Activated CD4-positive, CD25-positive, alpha-beta regulatory T cell treated with anti-CD3 and anti-CD28 coated beads, Interleukin-2, amount 50 U/mL, for 16 hours (primary cell): Measurements from ENCODE around the gene FTSJ1.
"Not testable (repeated sequence)": the region's sequence is repeated elsewhere in the genome, so short reads cannot be mapped to it uniquely, and the experiment has no call there.

Experiments used
- DNase-seq: peaks from one replicate; pipeline ENCODE4 v3.0.0-alpha.2; 2020; ENCODE audit warnings: low read depth, low spot score

Gene FTSJ1

GRCh38 chrX:48521353-48522243 is 45.6 kb downstream of the FTSJ1 start, which contains the start of gene EBP:
EBP (plus strand) TSS chrX:48521808; CDS start chrX:48523772, 1,964 bp downstream.
- peak; percentile 90 for DNase-seq

GRCh38 chrX:48522291-48522690 is 46.3 kb downstream of the FTSJ1 start:
- DNase-seq: no peak

DNA sequence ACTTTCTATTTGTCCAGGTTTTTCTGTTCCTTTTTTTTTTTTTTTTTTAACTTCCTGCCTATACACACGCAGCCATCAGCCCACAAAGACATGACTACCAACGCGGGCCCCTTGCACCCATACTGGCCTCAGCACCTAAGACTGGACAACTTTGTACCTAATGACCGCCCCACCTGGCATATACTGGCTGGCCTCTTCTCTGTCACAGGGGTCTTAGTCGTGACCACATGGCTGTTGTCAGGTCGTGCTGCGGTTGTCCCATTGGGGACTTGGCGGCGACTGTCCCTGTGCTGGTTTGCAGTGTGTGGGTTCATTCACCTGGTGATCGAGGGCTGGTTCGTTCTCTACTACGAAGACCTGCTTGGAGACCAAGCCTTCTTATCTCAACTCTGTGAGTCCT is 47.7 kb downstream of the FTSJ1 start:
- no peak for DNase-seq

- DNase-seq: not testable (repeated sequence)
Observed at GRCh38 chrX:48525853-48526252, 49.9 kb downstream of the FTSJ1 start.

- no peak for DNase-seq
Observed at GRCh38 chrX:48530736-48531135, 54.7 kb downstream of the FTSJ1 start.

DNA sequence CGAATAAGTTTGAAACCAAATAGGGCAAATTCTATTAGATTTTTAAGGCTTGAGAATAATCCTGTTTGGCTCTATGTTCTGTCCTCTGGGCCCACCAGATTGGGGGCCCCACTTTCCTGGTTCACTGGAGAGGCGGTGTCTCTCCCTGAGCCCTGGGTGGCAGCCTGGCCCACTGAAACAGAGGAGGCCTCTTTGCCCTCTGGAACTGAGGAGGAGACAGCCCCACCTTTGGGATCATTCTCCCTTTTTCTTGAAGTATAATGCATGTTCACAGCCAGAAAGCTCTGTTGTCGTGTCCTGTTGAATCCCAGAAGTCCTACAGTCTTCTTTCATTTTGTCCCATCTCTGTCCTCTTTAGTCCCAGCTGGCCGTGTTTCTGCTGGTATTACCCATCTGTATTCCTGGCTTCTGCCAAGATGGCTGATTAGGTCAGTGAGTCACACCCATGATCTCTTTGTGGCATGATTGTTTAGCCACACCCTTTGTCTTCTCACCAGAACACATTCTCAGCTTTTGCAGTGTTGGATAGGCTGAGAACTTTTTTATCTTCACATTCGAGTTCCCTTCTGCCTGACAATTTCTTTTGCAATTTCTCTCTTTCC is 55.5 kb downstream of the FTSJ1 start:
- no peak for DNase-seq

- no peak for DNase-seq
Observed at GRCh38 chrX:48532161-48532560, 56.2 kb downstream of the FTSJ1 start.

- no peak for DNase-seq
Observed at GRCh38 chrX:48533165-48533564, 57.2 kb downstream of the FTSJ1 start.
